Measurements from ENCODE around the gene ADGRB3. TPM values are rescaled to one million over a fixed set of nuclear protein-coding genes. Genes with fewer than 3 reads are reported as not detected.
A peak's percentile ranks its signal among the peaks of the same experiment; 100 is the strongest.
"Not testable (repeated sequence)": the region's sequence is repeated elsewhere in the genome, so short reads cannot be mapped to it uniquely, and the experiment has no call there.

Gene ADGRB3
- total and polyA plus RNA-seq, 5 experiments from 2014 or later = not detected

DNA sequence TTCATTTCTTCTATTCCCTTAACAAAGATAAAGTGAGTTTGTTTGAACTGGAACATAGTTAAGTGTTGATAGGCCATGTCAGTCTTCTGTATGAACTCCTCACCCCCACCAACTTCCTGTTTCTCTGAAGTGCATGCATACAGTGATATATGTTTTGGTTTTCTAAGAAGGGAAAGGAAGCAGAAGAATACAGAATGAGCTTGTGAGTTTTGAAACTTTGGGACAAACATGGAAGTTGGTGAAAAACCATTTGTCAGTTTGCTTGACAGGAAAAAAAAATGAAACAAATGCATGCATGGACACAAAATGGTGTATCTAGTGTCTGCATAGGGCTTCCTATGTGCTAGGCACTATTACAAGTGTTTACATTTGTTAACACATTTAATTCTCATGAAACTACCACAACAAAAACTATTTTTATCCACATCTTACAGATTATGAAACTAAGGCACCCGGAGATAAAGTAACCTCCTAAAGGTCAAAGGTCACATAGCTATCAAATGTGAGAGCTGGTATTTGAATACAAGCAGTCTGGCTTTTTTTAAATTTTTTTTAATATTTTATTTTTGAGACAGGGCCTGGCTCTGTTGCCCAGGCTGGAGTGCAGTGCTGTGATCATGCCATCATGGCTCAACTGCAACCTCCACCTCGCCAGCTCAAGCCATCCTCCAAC lies 105.9 kb downstream of the ADGRB3 start:
- Mint-ChIP-seq H3K4me1 (peaks cover 0 to 10% (median 5%) of the 10 kb centered on the region in 4 donors), H3K27ac (peak overlapping the region in 8 of 10 donors; percentile 3 to 54 (median 19)), H3K27me3 (no peaks in the 10 kb centered on the region), H3K36me3 (no peaks in the 10 kb centered on the region), H3K9me3 (no peaks in the 10 kb centered on the region), H3K4me3 (no peak overlapping the region)
- peak in 1 of 10 donors; percentile 21 for DNase-seq
- ATAC-seq = peak in 1 of 2 donors; percentile 62
- POLR2A ChIA-PET = no interaction called here

DNA sequence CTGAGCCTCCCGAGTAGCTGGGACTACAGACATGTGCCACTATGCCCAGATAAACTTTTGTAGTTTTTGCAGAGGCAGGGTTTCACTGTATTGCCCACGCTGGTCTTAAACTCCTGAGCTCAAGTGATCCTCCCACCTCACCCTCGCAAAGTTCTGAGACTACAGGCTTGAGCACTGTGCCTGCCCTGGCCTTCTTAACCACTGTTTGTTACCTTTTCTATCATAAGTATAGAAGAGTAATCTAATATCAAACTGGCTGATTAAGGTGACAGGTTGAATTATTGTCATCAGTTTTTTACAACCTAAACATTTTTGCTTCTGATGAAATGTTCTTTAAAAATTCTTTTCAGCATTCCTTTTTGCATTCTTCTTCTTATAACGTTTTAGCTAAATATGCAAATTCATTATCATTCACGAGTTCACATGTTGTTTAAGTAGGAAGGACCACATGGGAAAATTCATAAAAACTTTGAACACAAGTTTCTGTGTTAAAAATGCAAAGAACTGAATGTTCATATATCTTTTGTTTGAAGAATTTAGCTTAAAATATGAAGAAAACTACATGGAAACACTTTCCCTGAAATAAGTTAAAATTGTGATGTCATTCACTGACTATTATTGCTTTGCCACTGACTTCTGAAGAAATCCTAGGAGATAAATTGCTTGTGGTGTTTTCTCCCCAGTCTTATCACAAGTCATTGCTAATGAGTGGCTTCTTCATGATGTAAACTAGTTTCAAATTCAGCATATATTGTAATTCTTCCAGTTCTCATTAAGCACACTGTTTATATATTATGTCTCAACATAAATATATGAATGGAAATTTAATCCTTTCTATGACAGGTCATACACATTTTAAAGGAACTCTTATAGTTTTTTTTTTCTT lies 106.7 kb downstream of the ADGRB3 start:
- no peak for DNase-seq
- Mint-ChIP-seq H3K27me3 (no peaks in the 10 kb centered on the region), H3K4me3 (no peak overlapping the region), H3K4me1 (peaks cover 0 to 10% (median 5%) of the 10 kb centered on the region in 4 donors), H3K36me3 (no peaks in the 10 kb centered on the region), H3K9me3 (no peaks in the 10 kb centered on the region), H3K27ac (peak overlapping the region in 1 of 10 donors; percentile 54)
- POLR2A ChIA-PET = no interaction called here
- ATAC-seq = no peak

DNA sequence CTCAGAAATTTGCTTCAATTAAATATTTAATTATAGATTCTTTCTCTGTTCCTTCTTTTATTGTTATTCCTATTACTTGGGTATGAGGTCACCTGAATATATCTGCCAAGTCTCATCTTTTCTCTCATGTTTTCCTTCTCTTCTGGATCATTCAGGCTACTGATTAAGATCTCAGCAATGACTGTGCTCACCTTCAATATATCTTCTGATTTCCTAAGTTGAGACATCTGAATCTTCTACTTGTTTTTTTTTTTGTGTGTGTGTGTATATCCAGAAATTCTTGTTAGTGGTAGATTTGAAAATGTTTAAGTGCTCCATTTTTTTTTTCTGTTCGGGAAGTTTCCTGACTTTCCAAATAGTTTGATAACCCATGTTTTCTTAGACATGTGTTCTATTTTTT lies 108.0 kb downstream of the ADGRB3 start:
- Mint-ChIP-seq H3K36me3 (no peaks in the 10 kb centered on the region), H3K27me3 (no peaks in the 10 kb centered on the region), H3K27ac (peak overlapping the region in 1 of 10 donors; percentile 65), H3K4me3 (no peak overlapping the region), H3K4me1 (peaks cover 0 to 10% (median 5%) of the 10 kb centered on the region in 4 donors), H3K9me3 (no peaks in the 10 kb centered on the region)
- DNase-seq (no peak), ATAC-seq (no peak)
- POLR2A ChIA-PET = no interaction called here

DNA sequence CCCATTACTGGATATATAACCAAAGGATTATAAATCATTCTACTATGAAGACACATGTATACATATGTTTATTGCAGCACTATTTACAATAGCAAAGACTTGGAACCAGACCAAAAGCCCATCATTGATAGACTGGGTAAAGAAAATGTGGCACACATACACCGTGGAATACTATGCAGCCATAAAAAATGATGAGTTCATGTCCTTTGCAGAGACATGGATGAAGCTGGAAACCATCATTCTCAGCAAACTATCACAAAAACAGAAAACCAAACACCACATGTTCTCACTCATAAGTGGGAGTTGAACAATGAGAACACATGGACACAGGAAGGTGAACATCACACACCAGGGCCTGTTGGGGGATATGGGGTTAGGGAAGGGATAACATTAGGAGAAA lies 109.3 kb downstream of the ADGRB3 start:
- H3K27ac Mint-ChIP-seq, DNase-seq, H3K9me3 Mint-ChIP-seq, ATAC-seq, H3K27me3 Mint-ChIP-seq, H3K4me3 Mint-ChIP-seq, H3K4me1 Mint-ChIP-seq, POLR2A ChIA-PET, H3K36me3 Mint-ChIP-seq: not testable (repeated sequence)

DNA sequence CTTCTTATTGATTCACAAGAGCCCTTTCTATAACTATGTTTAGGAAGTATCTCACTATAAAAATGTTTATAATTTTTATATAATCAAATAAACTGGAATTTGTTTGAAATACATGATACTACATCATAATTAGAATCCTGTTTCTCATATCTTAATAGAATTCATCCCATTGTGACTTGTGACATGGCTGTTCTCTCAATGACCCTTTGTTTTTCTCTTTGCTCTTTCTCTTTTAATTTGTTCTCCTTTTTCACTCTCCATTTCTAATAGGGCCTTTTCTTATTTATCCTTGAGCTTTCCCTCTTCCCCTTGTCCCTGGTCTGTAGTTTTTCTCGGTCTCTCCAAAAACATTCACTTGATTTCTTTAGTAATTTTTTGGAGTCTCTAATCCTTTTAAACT lies 111.3 kb downstream of the ADGRB3 start:
- DNase-seq = no peak
- H3K36me3 Mint-ChIP-seq = no peaks in the 10 kb centered on the region
- POLR2A ChIA-PET = no interaction called here
- peaks cover 0 to 3% (median 0%) of the 10 kb centered on the region in 4 donors for H3K4me1 Mint-ChIP-seq
- no peak overlapping the region for H3K27ac Mint-ChIP-seq
- no peaks in the 10 kb centered on the region for H3K9me3 Mint-ChIP-seq
- no peaks in the 10 kb centered on the region for H3K27me3 Mint-ChIP-seq
- ATAC-seq = no peak
- H3K4me3 Mint-ChIP-seq = no peak overlapping the region

DNA sequence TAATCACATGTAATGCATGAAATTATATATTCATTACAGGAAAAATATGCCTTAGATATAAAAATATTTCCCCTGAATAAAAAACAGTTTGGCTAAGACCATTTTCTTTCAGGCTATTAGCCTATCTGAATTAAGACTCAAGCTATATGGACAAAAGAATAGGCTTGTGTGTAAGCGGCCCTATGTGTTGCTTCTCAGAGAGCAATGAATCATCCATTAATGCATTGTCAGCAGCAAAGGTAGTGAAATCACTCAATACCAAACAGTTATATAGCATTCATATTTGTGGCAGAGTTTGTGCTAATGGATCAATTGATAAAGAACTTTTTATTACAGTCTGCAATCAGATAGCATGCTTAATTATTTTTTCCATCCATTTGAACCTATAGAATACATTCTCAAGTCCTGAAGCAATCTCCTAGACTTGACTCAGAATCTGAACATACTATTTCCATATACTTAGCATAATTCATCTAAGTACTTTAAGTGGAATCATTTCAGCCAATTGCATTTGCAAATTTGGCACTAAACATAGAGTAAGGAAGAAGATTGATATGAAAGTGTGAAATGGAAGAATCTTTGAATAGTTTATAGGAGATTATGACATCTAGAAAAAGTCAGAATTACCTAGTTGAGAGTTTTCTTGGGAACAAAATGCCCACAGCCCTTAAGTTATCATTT lies 112.2 kb downstream of the ADGRB3 start:
- ATAC-seq (no peak), DNase-seq (no peak)
- Mint-ChIP-seq H3K27ac (no peak overlapping the region), H3K4me1 (peaks cover 0 to 2% (median 0%) of the 10 kb centered on the region in 4 donors), H3K4me3 (no peak overlapping the region), H3K36me3 (no peaks in the 10 kb centered on the region), H3K27me3 (no peaks in the 10 kb centered on the region), H3K9me3 (no peaks in the 10 kb centered on the region)
- POLR2A ChIA-PET = no interaction called here

DNA sequence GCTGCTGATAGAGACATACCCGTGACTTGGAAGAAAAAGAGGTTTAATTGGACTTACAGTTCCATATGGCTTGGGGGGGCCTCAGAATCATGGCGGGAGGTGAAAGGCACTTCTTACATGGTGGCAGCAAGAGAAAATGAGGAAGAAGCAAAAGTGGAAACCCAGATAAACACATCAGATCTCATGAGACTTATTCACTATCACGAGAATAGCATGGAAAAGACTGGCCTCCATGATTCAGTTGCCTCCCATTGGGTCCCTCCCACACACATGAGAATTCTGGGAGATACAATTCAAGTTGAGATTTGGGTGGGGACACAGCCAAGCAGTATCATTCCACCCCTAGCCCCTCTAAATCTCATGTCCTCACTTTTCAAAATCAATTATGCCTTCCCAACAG lies 112.8 kb downstream of the ADGRB3 start:
- H3K4me1 Mint-ChIP-seq, POLR2A ChIA-PET, DNase-seq, H3K9me3 Mint-ChIP-seq, H3K4me3 Mint-ChIP-seq, H3K36me3 Mint-ChIP-seq, H3K27ac Mint-ChIP-seq, ATAC-seq, H3K27me3 Mint-ChIP-seq: not testable (repeated sequence)

DNA sequence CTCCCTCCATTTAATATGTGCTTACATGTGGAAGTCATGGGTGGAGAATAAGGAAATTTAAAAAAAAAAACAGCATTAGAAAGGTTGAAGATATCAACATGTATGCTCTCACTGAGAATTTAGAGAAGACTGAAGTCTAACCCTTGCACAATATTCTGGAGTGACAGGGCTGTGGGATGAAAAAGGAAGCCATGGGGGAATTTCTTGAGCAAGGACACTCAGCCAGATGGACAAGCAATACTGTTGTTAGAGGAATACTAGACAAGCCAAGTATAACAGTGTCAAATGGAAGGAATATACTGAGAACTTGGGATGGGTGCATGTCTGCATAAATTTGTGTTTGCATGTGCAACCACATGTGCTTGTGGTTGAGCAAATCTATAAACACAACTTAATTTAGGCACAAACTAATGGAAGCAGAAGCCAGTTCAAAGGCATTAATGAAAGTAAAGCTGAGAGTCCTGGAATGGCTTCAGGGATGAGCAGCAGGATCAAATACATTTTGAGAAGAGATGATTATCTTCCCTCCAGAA lies 119.7 kb downstream of the ADGRB3 start:
- DNase-seq (no peak), ATAC-seq (no peak)
- Mint-ChIP-seq H3K27ac (no peak overlapping the region), H3K27me3 (peaks cover 0 to 21% (median 0%) of the 10 kb centered on the region in 5 donors), H3K36me3 (no peaks in the 10 kb centered on the region), H3K4me3 (no peak overlapping the region), H3K9me3 (peaks cover 0 to 3% (median 0%) of the 10 kb centered on the region in 9 donors), H3K4me1 (no peaks in the 10 kb centered on the region)
- POLR2A ChIA-PET = no interaction called here

DNA sequence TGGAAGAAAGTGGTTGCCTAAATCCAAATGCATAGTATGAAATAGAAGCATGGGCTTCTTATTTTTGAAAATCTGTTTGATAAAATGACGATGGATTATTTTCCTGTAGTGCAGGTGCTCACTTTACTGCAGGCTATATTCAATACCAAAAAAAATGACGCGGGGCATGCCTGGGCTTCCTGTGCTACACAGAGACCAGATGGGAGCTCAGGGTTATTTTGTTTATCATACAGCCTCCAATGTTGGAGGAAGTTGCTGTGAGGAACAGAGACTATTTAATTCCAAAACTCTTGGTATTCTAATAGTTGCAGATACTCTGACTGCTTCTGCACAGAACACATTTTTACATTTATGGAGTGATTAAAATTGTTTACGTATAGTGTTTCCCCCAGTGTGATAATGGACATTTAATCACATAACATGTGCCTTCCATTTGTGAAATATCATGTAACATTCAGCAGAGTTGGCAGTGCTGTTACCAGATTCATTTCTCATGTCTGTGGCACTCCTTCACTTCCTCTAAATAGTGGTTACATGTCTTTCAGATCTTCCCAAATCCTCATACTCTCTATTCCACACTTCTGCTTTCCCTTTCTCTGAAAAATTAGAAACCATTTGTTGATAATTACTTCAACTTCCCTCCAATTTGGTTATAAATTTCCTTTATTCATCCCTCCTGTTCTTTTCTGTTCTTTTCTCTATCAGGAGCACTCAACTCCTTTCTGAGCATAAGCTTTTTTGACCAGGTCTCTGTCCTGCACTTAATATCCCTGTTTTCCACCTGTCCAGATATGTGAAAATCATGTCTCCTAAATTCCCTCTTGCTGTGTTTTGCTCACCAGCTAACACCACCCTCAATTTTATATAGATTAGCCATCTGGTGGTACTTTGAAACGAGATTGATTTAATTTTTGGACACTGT lies 121.6 kb downstream of the ADGRB3 start:
- Mint-ChIP-seq H3K27me3 (peaks cover 0 to 21% (median 0%) of the 10 kb centered on the region in 5 donors), H3K27ac (no peak overlapping the region), H3K9me3 (peaks cover 0 to 3% (median 0%) of the 10 kb centered on the region in 9 donors), H3K4me3 (no peak overlapping the region), H3K36me3 (no peaks in the 10 kb centered on the region), H3K4me1 (no peaks in the 10 kb centered on the region)
- ATAC-seq (no peak), DNase-seq (no peak)
- POLR2A ChIA-PET = no interaction called here

DNA sequence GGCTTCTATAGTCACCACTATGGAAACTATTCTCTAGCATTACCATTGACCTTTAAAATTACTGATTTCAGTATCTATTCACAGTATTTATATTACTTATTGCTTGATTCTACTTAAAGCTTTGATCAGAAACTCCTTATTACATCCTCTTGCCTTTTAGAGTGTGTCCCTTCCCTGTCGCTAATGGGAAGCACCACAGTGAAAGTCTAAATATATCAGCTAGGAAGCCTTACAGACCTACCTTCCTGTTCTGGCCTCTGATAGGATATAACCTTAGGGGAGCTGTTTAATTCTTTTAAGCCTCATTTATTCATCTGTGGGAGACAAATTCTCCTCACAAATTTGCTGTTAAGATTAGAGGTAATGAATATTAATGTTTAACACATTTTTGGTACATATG lies 122.7 kb downstream of the ADGRB3 start:
- Mint-ChIP-seq H3K36me3 (no peaks in the 10 kb centered on the region), H3K27ac (no peak overlapping the region), H3K4me3 (no peak overlapping the region), H3K9me3 (peaks cover 0 to 3% (median 0%) of the 10 kb centered on the region in 9 donors), H3K4me1 (no peaks in the 10 kb centered on the region), H3K27me3 (peaks cover 0 to 16% (median 0%) of the 10 kb centered on the region in 5 donors)
- POLR2A ChIA-PET = no interaction called here
- no peak for DNase-seq
- no peak for ATAC-seq

DNA sequence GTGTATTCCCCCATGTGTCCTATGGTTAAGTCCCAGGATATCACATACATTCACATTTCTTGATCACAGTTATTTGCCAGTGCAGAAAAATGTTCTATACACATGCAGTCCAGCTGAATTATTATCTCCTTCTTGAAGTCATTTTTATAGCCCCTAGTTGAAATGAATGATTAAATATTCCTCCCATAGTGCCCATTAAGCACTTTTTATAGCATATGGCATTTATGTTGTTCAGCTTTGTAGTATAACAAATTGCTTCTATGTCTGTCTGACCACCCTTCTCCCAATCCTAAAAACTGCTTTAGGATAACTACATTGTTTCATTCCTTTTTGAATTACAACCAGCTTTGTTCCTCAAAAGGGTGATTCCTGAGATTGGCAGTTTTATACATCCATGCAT lies 123.5 kb downstream of the ADGRB3 start:
- Mint-ChIP-seq H3K27me3 (peaks cover 0 to 11% (median 0%) of the 10 kb centered on the region in 5 donors), H3K27ac (no peak overlapping the region), H3K36me3 (no peaks in the 10 kb centered on the region), H3K4me1 (no peaks in the 10 kb centered on the region), H3K4me3 (no peak overlapping the region), H3K9me3 (no peaks in the 10 kb centered on the region)
- DNase-seq (no peak), ATAC-seq (no peak)
- POLR2A ChIA-PET = no interaction called here

DNA sequence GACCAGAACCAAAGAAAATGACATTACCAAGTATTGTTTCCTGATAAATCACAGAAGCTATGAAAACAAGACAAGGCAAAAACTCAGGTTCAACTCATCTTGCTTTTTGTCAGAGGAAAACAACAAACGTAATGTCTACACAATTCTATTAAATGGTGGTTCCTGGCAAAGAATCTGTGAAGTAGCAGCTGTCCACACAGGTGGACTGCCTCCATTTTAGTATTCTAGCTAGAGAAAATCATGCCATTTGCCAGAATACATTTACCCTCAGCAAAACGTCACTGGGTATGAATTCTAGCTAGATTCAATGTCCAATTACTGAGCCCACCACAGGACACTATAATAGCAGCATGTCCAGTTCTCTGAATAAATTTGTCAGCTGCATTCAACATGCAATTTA lies 125.4 kb downstream of the ADGRB3 start:
- no peaks in the 10 kb centered on the region for H3K9me3 Mint-ChIP-seq
- H3K4me1 Mint-ChIP-seq = no peaks in the 10 kb centered on the region
- peaks cover 0 to under 1% (median 0%) of the 10 kb centered on the region in 5 donors for H3K27me3 Mint-ChIP-seq
- H3K4me3 Mint-ChIP-seq = no peak overlapping the region
- H3K27ac Mint-ChIP-seq = no peak overlapping the region
- DNase-seq (no peak), ATAC-seq (no peak)
- no peaks in the 10 kb centered on the region for H3K36me3 Mint-ChIP-seq
- POLR2A ChIA-PET = no interaction called here

Measured in naive thymus-derived CD8-positive, alpha-beta T cell (primary cell).